K562 (cell line): Measurements from ENCODE around the gene TMEM132D. TPM values are rescaled to one million over a fixed set of nuclear protein-coding genes. Genes with fewer than 3 reads are reported as not detected.

Experiments
- ATAC-seq: fragments of 200-7000 bp; cut with Tn5 transposase; 3 replicates; pipeline ENCODE4 v1.9.1; 2020; ENCODE audit warnings: moderate library complexity
- BruUV-seq: library from RNA; stranded (reverse); fragments of 400-500 nt; replicated peaks from 2 replicates; lab custom pipeline; 2021; lab: Mats Ljungman, UMichigan
- CTCF ChIA-PET: fragments of 300-600 bp; formaldehyde crosslinking; extraction: SDS; loops from one replicate; lab custom pipeline; 2021; ENCODE audit warnings: low intra/inter-chr PET ratio; lab: Yijun Ruan, JAX
- POLR2A ChIA-PET: fragments of 300-600, 350-650 bp; sonication (Branson Sonifier 250); formaldehyde crosslinking; extraction: SDS; loops from one replicate; lab custom pipeline; 2021; ENCODE audit warnings: antibody characterized with exemption, inconsistent platforms; lab: Yijun Ruan, JAX
- DNase-seq, 4 experiments: peaks; one replicate each; pipeline versions ENCODE4 v3.0.0 to v3.0.0-alpha.2; 2011 to 2018; ENCODE audit warnings: low spot score in 3 of 4, mixed read lengths in 3 of 4; ENCODE audit errors: extremely low read depth in 1 of 4
- FAIRE-seq: peaks from 2 replicates; lab custom pipeline; 2011; peaks lifted over from hg19 to GRCh38; lab: Jason Lieb, UNC
- H2AFZ ChIP-seq: 2 replicates; pipeline ENCODE4 v1.6.0; 2011; ENCODE audit warnings: low read depth, low read length, control low read depth, inconsistent platforms
- H3K27ac ChIP-seq: fragments of 200-600 bp; 3 replicates; pipeline ENCODE4 v1.8.0; 2011; ENCODE audit warnings: low read depth, mild to moderate bottlenecking, control low read depth, inconsistent platforms, low read length, moderate library complexity, mixed read lengths; ENCODE audit errors: extremely low read depth
- H3K27me3 ChIP-seq, 2 experiments: fragments of 300-600 bp in 1 of 2; 2 replicates in 1 of 2; 3 replicates in 1 of 2; pipeline versions ENCODE4 v1.6.0 to v1.8.0; 2011; ENCODE audit warnings: inconsistent platforms in 2 of 2, low read length in 2 of 2, mild to moderate bottlenecking in 1 of 2, mixed read lengths in 1 of 2, moderate library complexity in 1 of 2; ENCODE audit not compliant: control insufficient read depth in 2 of 2, insufficient read depth in 2 of 2
- H3K36me3 ChIP-seq: fragments of 300-600 bp; 3 replicates; pipeline ENCODE4 v1.8.0; 2011; ENCODE audit warnings: mild to moderate bottlenecking, low read length, inconsistent platforms; ENCODE audit not compliant: control insufficient read depth, insufficient read depth
- H3K4me1 ChIP-seq, 2 experiments: fragments of 200-600 bp in 1 of 2; replicated peaks in 1 of 2; 2 replicates in 1 of 2; 3 replicates in 1 of 2; pipeline versions ENCODE4 v1.5.1 to v1.8.0; 2011; ENCODE audit warnings: inconsistent platforms in 2 of 2, low read length in 2 of 2, mild to moderate bottlenecking in 1 of 2, mixed read lengths in 1 of 2, moderate library complexity in 1 of 2; ENCODE audit not compliant: control insufficient read depth in 2 of 2, insufficient read depth in 2 of 2
- H3K4me2 ChIP-seq: 2 replicates; pipeline ENCODE4 v1.6.1; 2011; ENCODE audit warnings: low read length, control low read depth, inconsistent platforms, mixed read lengths; ENCODE audit not compliant: insufficient read depth
- H3K4me3 ChIP-seq: fragments of 200-600 bp; sonication (generic), shearing (Covaris generic); 2 replicates; pipeline ENCODE4 v1.5.1; 2016; ENCODE audit warnings: control low read depth, inconsistent platforms
- H3K79me2 ChIP-seq: fragments of 200-600 bp; 3 replicates; pipeline ENCODE4 v1.8.0; 2011; ENCODE audit warnings: low read length, inconsistent platforms; ENCODE audit not compliant: control insufficient read depth, insufficient read depth
- H3K9ac ChIP-seq, 2 experiments: 2 replicates each; pipeline versions ENCODE4 v1.6.0 to v1.6.1; 2011; ENCODE audit warnings: low read depth in 2 of 2, low read length in 2 of 2, control low read depth in 1 of 2, inconsistent platforms in 1 of 2, mild to moderate bottlenecking in 1 of 2, mixed read lengths in 1 of 2; ENCODE audit not compliant: insufficient read depth in 1 of 2
- H3K9me1 ChIP-seq: one replicate; pipeline ENCODE4 v1.6.0; 2011; ENCODE audit warnings: inconsistent platforms, mild to moderate bottlenecking, low read length, moderate library complexity; ENCODE audit not compliant: control insufficient read depth, insufficient read depth
- H3K9me3 ChIP-seq: replicated peaks from 2 replicates; pipeline ENCODE4 v1.5.1; 2011; ENCODE audit warnings: low read depth, low read length, inconsistent platforms; ENCODE audit not compliant: control insufficient read depth, insufficient read depth
- H4K20me1 ChIP-seq: replicated peaks from 2 replicates; pipeline ENCODE4 v1.6.1; 2011; ENCODE audit warnings: low read length, inconsistent platforms, mixed read lengths; ENCODE audit not compliant: control insufficient read depth, insufficient read depth
- BDP1 ChIP-seq: IDR thresholded peaks from 3 replicates; pipeline ENCODE4 v1.6.1; 2011; ENCODE audit not compliant: insufficient read length, insufficient read depth
- CEBPG ChIP-seq, 3 experiments: fragments of 200-800 bp in 1 of 3; sonication (Bioruptor generic) in 1 of 3; sonication (generic) in 1 of 3; formaldehyde crosslinking in 1 of 3; IDR thresholded peaks in 2 of 3; conservative IDR thresholded peaks in 1 of 3; 2 replicates each; pipeline versions ENCODE4 v1.6.1 to v1.8.0; 2016 to 2022; ENCODE audit warnings: missing compliant biosample characterization in 2 of 3, missing genetic modification characterization in 2 of 3, mild to moderate bottlenecking in 1 of 3, missing genetic modification reagents in 1 of 3
- CHCHD3 ChIP-seq: fragments of 250-450 bp; sonication (Bioruptor Pico); IDR thresholded peaks from 2 replicates; pipeline ENCODE4 v2.1.2; 2022; ENCODE audit warnings: mild to moderate bottlenecking
- EGR1 ChIP-seq: fragments of 450-650 bp; conservative IDR thresholded peaks from 2 replicates; pipeline ENCODE4 v1.6.1; 2017; ENCODE audit warnings: mild to moderate bottlenecking
- GATAD2B ChIP-seq: fragments of 450-650 bp; IDR thresholded peaks from 2 replicates; pipeline ENCODE4 v1.6.1; 2017; ENCODE audit warnings: mild to moderate bottlenecking, borderline replicate concordance
- HDAC8 ChIP-seq: fragments of 450-650 bp; IDR thresholded peaks from 2 replicates; pipeline ENCODE4 v1.6.1; 2016; ENCODE audit warnings: mild to moderate bottlenecking, missing genetic modification characterization, moderate library complexity, missing compliant biosample characterization
- NR2F6 ChIP-seq: fragments of 450-650 bp; formaldehyde crosslinking; IDR thresholded peaks from 2 replicates; pipeline ENCODE4 v1.4.0; 2020; ENCODE audit warnings: mild to moderate bottlenecking
- STAG1 ChIP-seq: sonication (generic); formaldehyde crosslinking; IDR thresholded peaks from 2 replicates; pipeline ENCODE4 v1.5.0; 2020; ENCODE audit warnings: missing genetic modification reagents, borderline replicate concordance
- WGBS: fragments of 100-300 bp; shearing (Covaris generic); methylation state at CpG from one replicate; pipeline ENCODE4 v1.1.6; 2016; ENCODE audit warnings: low coverage, mixed read lengths; ENCODE audit not compliant: insufficient coverage; ENCODE audit errors: missing lambda C conversion rate; 5-methylcytosine and 5-hydroxymethylcytosine counted together
- in situ Hi-C: fragments of 300-500 bp; cut with MboI; formaldehyde crosslinking; loops from 4 replicates; pipeline ENCODE4 v1.15.0; 2018; ENCODE audit warnings: inconsistent platforms, mixed read lengths
- intact Hi-C: fragments of 100-400 bp; cut with micrococcal nuclease; formaldehyde crosslinking; loops from 2 replicates; pipeline ENCODE4 v1.14.2; 2022
- polyA plus RNA-seq, 8 experiments: library from polyadenylated mRNA; depleted of rRNA in 4 of 8; stranded (reverse) in 5 of 8; unstranded in 3 of 8; fragments of >200 nt; fragmentation: Nextera tagmentation in 2 of 8; fragmentation: Illumina TruSeq in 1 of 8; extraction: Ambion mirVana in 2 of 8; extraction: Trizol in 1 of 8; gene quantifications; 2 replicates each; pipeline versions ENCODE4 v1.2.1 to v1.2.3, GENCODE V29; 2011 to 2014; ENCODE audit warnings: inconsistent platforms in 1 of 8, missing spikeins in 1 of 8
- total RNA-seq, 7 experiments: library from RNA; depleted of rRNA in 6 of 7; stranded (reverse); fragments of >200 nt in 6 of 7; fragmentation: Illumina TruSeq in 2 of 7; extraction: Trizol in 2 of 7; gene quantifications; 2 replicates each; pipeline versions ENCODE4 v1.2.1 to v1.2.3, GENCODE V29; 2011 to 2021; ENCODE audit warnings: low replicate concordance in 1 of 7
- TF ChIP-seq, protein P1 (sequence below): sonication (generic); formaldehyde crosslinking; IDR thresholded peaks from 2 replicates; pipeline ENCODE4 v1.8.0; 2022; ENCODE audit warnings: mild to moderate bottlenecking, missing genetic modification reagents
- TF ChIP-seq, protein P2 (sequence below): fragments of 450-650 bp; conservative IDR thresholded peaks from 2 replicates; pipeline ENCODE4 v1.6.1; 2016; ENCODE audit warnings: missing genetic modification characterization, low read depth, mild to moderate bottlenecking, control low read depth, missing compliant biosample characterization
- TF ChIP-seq, protein P3 (sequence below): fragments of 450-650 bp; IDR thresholded peaks from 2 replicates; pipeline ENCODE4 v1.6.1; 2017; ENCODE audit warnings: antibody characterized with exemption
- TF ChIP-seq, protein P4 (sequence below): fragments of 200-800 bp; sonication (Bioruptor generic); IDR thresholded peaks from 2 replicates; pipeline ENCODE4 v1.6.1; 2017; ENCODE audit warnings: missing genetic modification characterization, missing compliant biosample characterization
- TF ChIP-seq, protein P5 (sequence below): fragments of 450-650 bp; IDR thresholded peaks from 2 replicates; pipeline ENCODE4 v1.6.1; 2018; ENCODE audit warnings: mild to moderate bottlenecking, low read depth; ENCODE audit not compliant: partially characterized antibody

The TMEM132D gene
- total and polyA plus RNA-seq, 9 of the 15 experiments (the other 6 are each of a cell fraction or from before 2014, with no cell fraction given): not detected

DNA sequence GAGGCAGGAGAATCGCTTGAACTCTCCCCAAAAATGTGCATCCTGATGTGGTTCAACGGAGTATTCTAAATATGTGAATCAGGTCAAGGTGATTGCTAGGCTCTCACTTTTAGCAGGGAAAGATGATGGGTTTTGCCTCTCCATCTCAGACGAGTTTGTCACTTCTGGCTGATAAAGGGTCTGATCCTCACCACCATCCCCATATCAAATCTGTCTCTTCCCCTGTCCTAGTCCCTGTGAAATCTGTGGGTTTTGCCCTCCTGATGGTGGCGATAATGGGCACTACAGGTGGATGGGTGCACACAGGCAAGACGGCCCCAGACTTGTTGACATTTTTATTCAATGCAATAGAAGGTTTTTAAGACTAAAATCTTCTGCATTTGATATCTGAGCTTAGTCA lies 665.9 kb downstream of the TMEM132D start:
- H4K20me1 ChIP-seq: no peaks in the 10 kb centered on the region
- H3K27ac ChIP-seq: no peak overlapping the region
- FAIRE-seq: no peak
- WGBS: 0% methylated on average over 5 of the region's 5 CpGs
- ATAC-seq: no peak
- intact Hi-C loops: no loop called here
- in situ Hi-C loops: no loop called here
- H2AFZ ChIP-seq: no peak overlapping the region
- no peaks in the 10 kb centered on the region for H3K79me2 ChIP-seq
- H3K9ac ChIP-seq: no peak overlapping the region
- no peaks in the 10 kb centered on the region for H3K27me3 ChIP-seq
- no peaks in the 10 kb centered on the region for H3K9me3 ChIP-seq
- H3K36me3 ChIP-seq: no peaks in the 10 kb centered on the region
- ChIA-PET CTCF (no interaction called here), POLR2A (no interaction called here)
- no peaks in the 10 kb centered on the region for H3K4me1 ChIP-seq
- H3K9me1 ChIP-seq: no peaks in the 10 kb centered on the region
- H3K4me3 ChIP-seq: no peak overlapping the region
- BruUV-seq: no TSS peak
- no peak overlapping the region for H3K4me2 ChIP-seq
- no peak for DNase-seq
- TF ChIP-seq HDAC8 (tag) (no peak), STAG1 (CRISPR knock-in tag) (no peak), EGR1 (no peak), BDP1 (no peak), CHCHD3 (CRISPR knock-in tag) (no peak), CEBPG (CRISPR knock-in tag; IDR thresholded peaks at IDR 0.05) (no peak), CEBPG (tag; conservative IDR thresholded peaks at IDR 0.05 in 1 of 2, IDR thresholded peaks at IDR 0.05 in 1 of 2) (no peak), GATAD2B (no peak), NR2F6 (CRISPR knock-in tag) (no peak)
- TF ChIP-seq, protein P1, sequence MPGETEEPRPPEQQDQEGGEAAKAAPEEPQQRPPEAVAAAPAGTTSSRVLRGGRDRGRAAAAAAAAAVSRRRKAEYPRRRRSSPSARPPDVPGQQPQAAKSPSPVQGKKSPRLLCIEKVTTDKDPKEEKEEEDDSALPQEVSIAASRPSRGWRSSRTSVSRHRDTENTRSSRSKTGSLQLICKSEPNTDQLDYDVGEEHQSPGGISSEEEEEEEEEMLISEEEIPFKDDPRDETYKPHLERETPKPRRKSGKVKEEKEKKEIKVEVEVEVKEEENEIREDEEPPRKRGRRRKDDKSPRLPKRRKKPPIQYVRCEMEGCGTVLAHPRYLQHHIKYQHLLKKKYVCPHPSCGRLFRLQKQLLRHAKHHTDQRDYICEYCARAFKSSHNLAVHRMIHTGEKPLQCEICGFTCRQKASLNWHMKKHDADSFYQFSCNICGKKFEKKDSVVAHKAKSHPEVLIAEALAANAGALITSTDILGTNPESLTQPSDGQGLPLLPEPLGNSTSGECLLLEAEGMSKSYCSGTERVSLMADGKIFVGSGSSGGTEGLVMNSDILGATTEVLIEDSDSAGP: no peak
- TF ChIP-seq, protein P2, sequence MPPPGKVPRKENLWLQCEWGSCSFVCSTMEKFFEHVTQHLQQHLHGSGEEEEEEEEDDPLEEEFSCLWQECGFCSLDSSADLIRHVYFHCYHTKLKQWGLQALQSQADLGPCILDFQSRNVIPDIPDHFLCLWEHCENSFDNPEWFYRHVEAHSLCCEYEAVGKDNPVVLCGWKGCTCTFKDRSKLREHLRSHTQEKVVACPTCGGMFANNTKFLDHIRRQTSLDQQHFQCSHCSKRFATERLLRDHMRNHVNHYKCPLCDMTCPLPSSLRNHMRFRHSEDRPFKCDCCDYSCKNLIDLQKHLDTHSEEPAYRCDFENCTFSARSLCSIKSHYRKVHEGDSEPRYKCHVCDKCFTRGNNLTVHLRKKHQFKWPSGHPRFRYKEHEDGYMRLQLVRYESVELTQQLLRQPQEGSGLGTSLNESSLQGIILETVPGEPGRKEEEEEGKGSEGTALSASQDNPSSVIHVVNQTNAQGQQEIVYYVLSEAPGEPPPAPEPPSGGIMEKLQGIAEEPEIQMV (tag): no peak
- TF ChIP-seq, protein P3, sequence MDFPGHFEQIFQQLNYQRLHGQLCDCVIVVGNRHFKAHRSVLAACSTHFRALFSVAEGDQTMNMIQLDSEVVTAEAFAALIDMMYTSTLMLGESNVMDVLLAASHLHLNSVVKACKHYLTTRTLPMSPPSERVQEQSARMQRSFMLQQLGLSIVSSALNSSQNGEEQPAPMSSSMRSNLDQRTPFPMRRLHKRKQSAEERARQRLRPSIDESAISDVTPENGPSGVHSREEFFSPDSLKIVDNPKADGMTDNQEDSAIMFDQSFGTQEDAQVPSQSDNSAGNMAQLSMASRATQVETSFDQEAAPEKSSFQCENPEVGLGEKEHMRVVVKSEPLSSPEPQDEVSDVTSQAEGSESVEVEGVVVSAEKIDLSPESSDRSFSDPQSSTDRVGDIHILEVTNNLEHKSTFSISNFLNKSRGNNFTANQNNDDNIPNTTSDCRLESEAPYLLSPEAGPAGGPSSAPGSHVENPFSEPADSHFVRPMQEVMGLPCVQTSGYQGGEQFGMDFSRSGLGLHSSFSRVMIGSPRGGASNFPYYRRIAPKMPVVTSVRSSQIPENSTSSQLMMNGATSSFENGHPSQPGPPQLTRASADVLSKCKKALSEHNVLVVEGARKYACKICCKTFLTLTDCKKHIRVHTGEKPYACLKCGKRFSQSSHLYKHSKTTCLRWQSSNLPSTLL: no peak
- TF ChIP-seq, protein P4, sequence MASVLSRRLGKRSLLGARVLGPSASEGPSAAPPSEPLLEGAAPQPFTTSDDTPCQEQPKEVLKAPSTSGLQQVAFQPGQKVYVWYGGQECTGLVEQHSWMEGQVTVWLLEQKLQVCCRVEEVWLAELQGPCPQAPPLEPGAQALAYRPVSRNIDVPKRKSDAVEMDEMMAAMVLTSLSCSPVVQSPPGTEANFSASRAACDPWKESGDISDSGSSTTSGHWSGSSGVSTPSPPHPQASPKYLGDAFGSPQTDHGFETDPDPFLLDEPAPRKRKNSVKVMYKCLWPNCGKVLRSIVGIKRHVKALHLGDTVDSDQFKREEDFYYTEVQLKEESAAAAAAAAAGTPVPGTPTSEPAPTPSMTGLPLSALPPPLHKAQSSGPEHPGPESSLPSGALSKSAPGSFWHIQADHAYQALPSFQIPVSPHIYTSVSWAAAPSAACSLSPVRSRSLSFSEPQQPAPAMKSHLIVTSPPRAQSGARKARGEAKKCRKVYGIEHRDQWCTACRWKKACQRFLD (CRISPR knock-in tag): no peak
- TF ChIP-seq, protein P5, sequence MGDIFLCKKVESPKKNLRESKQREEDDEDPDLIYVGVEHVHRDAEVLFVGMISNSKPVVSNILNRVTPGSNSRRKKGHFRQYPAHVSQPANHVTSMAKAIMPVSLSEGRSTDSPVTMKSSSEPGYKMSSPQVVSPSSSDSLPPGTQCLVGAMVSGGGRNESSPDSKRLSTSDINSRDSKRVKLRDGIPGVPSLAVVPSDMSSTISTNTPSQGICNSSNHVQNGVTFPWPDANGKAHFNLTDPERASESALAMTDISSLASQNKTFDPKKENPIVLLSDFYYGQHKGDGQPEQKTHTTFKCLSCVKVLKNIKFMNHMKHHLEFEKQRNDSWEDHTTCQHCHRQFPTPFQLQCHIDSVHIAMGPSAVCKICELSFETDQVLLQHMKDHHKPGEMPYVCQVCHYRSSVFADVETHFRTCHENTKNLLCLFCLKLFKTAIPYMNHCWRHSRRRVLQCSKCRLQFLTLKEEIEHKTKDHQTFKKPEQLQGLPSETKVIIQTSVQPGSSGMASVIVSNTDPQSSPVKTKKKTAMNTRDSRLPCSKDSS: no peak
